ENCODE results near the gene AFMID.

DNA sequence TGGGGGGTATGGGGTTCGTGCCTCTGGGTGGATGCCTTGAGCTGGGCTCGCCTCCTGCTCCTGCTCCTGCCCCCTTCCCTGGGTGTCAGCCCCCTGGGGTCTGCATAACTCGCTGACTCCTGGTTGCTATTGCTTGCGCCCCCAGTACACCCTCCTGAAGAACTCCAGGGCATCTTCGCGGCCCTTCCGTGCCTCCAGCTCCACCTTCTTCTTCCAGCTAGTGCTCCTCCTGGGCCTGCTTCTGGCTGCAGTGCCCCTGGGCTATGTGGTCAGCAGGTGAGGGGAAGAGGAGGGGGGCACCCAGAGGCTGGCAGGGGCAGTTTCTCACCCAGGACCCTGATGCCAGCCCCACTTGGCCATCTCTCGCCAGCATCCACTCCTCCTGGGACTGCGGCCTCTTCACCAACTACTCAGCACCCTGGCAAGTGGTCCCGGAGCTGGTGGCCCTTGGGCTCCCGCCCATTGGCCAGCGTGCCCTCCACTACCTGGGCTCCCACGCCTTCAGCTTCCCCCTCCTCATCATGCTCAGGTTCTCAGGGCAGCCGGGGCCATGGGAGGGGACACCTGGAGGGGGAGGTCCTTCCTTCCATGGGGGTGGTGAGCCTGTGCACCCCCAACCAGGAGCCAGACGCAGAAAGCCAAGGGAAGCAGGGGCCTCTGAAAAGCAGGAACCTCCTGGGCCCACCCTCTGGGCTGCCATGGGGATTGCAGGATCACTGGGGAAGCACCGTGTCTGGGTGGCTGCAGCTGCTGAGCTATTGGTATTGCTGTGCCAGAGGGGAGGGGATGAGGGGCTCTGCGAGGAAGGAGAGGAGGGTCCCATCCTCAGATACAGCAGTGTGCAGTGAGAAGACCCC, 48.7 kb upstream of the AFMID start:
- TF ChIP-seq, protein P1, sequence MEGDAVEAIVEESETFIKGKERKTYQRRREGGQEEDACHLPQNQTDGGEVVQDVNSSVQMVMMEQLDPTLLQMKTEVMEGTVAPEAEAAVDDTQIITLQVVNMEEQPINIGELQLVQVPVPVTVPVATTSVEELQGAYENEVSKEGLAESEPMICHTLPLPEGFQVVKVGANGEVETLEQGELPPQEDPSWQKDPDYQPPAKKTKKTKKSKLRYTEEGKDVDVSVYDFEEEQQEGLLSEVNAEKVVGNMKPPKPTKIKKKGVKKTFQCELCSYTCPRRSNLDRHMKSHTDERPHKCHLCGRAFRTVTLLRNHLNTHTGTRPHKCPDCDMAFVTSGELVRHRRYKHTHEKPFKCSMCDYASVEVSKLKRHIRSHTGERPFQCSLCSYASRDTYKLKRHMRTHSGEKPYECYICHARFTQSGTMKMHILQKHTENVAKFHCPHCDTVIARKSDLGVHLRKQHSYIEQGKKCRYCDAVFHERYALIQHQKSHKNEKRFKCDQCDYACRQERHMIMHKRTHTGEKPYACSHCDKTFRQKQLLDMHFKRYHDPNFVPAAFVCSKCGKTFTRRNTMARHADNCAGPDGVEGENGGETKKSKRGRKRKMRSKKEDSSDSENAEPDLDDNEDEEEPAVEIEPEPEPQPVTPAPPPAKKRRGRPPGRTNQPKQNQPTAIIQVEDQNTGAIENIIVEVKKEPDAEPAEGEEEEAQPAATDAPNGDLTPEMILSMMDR (IDR thresholded peaks at IDR 0.05), result peak; percentile 2; the same call in 1 of the 2 replicates
- TF ChIP-seq ZFX (IDR thresholded peaks at IDR 0.05; ENCODE audit: borderline replicate concordance), result no peak

All from 22Rv1 (cell line).